Liver (tissue), 9 donors: Measurements from ENCODE around the gene STPG1. TPM values are rescaled to one million over a fixed set of nuclear protein-coding genes. Genes with fewer than 3 reads are reported as not detected.

ENCODE experiments used
- DNase-seq: peaks from one replicate; pipeline ENCODE4 v3.0.0-alpha.2; 2017; ENCODE audit warnings: low spot score
- H3K27ac ChIP-seq, 2 donors: one replicate each; pipeline ENCODE4 v1.7.0; 2013; ENCODE audit warnings: inconsistent platforms in 2 of 2, low read length in 2 of 2, control low read depth in 1 of 2, low read depth in 1 of 2, mild to moderate bottlenecking in 1 of 2
- H3K27me3 ChIP-seq, 4 donors: one replicate each; pipeline versions ENCODE4 v1.6.1 to v1.7.0; 2013; ENCODE audit warnings: low read length in 3 of 4, inconsistent platforms in 1 of 4, mild to moderate bottlenecking in 1 of 4, moderate library complexity in 1 of 4; ENCODE audit not compliant: control insufficient read depth in 4 of 4, insufficient read depth in 4 of 4
- H3K36me3 ChIP-seq, 4 donors: one replicate each; pipeline versions ENCODE4 v1.6.1 to v1.7.0; 2013; ENCODE audit warnings: low read length in 3 of 4, mild to moderate bottlenecking in 3 of 4, low read depth in 1 of 4, moderate library complexity in 1 of 4; ENCODE audit not compliant: control insufficient read depth in 4 of 4, insufficient read depth in 3 of 4
- H3K4me1 ChIP-seq, 4 donors: one replicate each; pipeline versions ENCODE4 v1.6.1 to v1.7.0; 2013; ENCODE audit warnings: low read length in 3 of 4, mild to moderate bottlenecking in 3 of 4, moderate library complexity in 1 of 4; ENCODE audit not compliant: control insufficient read depth in 4 of 4, insufficient read depth in 4 of 4
- H3K4me3 ChIP-seq, 3 donors: one replicate each; pipeline versions ENCODE4 v1.6.1 to v1.7.0; 2013; ENCODE audit warnings: low read length in 3 of 3, control low read depth in 1 of 3, low read depth in 1 of 3, mild to moderate bottlenecking in 1 of 3
- H3K9ac ChIP-seq, 2 donors: one replicate each; pipeline ENCODE4 v1.7.0; 2013; ENCODE audit warnings: low read length in 2 of 2, mild to moderate bottlenecking in 2 of 2, moderate library complexity in 2 of 2, control low read depth in 1 of 2, low read depth in 1 of 2
- H3K9me3 ChIP-seq, 4 donors: one replicate each; pipeline versions ENCODE4 v1.6.1 to v1.7.0; 2013; ENCODE audit warnings: low read length in 3 of 4; ENCODE audit not compliant: control insufficient read depth in 4 of 4
- EGR1 ChIP-seq, 2 donors: IDR thresholded peaks; 2 replicates each; pipeline ENCODE4 v1.6.1; 2016 to 2018; ENCODE audit warnings: antibody characterized with exemption in 2 of 2, low read depth in 2 of 2
- FOXA1 ChIP-seq: IDR thresholded peaks from 2 replicates; pipeline ENCODE4 v1.6.1; 2016; ENCODE audit warnings: antibody characterized with exemption
- FOXA2 ChIP-seq: IDR thresholded peaks from 2 replicates; pipeline ENCODE4 v1.6.1; 2016; ENCODE audit warnings: antibody characterized with exemption
- HNF4A ChIP-seq, 2 donors: conservative IDR thresholded peaks; 2 replicates each; pipeline ENCODE4 v1.6.1; 2016; ENCODE audit warnings: antibody characterized with exemption in 2 of 2, mild to moderate bottlenecking in 2 of 2
- HNF4G ChIP-seq: IDR thresholded peaks from 2 replicates; pipeline ENCODE4 v1.6.1; 2016; ENCODE audit warnings: antibody characterized with exemption
- JUND ChIP-seq, 2 donors: IDR thresholded peaks; 2 replicates each; pipeline ENCODE4 v1.6.1; 2016; ENCODE audit warnings: antibody characterized with exemption in 2 of 2
- MAX ChIP-seq: IDR thresholded peaks from 2 replicates; pipeline ENCODE4 v1.6.1; 2016; ENCODE audit warnings: antibody characterized with exemption
- RAD21 ChIP-seq, 2 donors: IDR thresholded peaks; 2 replicates each; pipeline ENCODE4 v1.6.1; 2016; ENCODE audit warnings: antibody characterized with exemption in 2 of 2, mild to moderate bottlenecking in 2 of 2
- RXRA ChIP-seq, 2 donors: IDR thresholded peaks; 2 replicates each; pipeline ENCODE4 v1.6.1; 2017 to 2018; ENCODE audit warnings: antibody characterized with exemption in 2 of 2, mild to moderate bottlenecking in 1 of 2
- TAF1 ChIP-seq: conservative IDR thresholded peaks from 2 replicates; pipeline ENCODE4 v1.6.1; 2016; ENCODE audit warnings: antibody characterized with exemption, mild to moderate bottlenecking
- YY1 ChIP-seq: IDR thresholded peaks from 2 replicates; pipeline ENCODE4 v1.6.1; 2016; ENCODE audit warnings: antibody characterized with exemption, mild to moderate bottlenecking
- ZBTB33 ChIP-seq: IDR thresholded peaks from 2 replicates; pipeline ENCODE4 v1.6.1; 2016; ENCODE audit warnings: antibody characterized with exemption
- WGBS: extraction: QIAGEN DNeasy Blood & Tissue Kit; methylation state at CpG from one replicate; pipeline ENCODE4 v1.1.7; 2013; 5-methylcytosine and 5-hydroxymethylcytosine counted together
- polyA plus RNA-seq, 2 donors: library from polyadenylated mRNA; stranded (reverse) in 1 of 2; unstranded in 1 of 2; fragments of 200-250 nt in 1 of 2; fragments of >200 nt in 1 of 2; fragmentation: Nextera tagmentation in 1 of 2; extraction: Ambion mirVana in 1 of 2; gene quantifications; one replicate each; pipeline versions ENCODE4 v1.2.1 to v1.2.3, GENCODE V29; 2013 to 2015
- total RNA-seq, 2 donors: library from RNA; depleted of rRNA; stranded (reverse); fragments of >200 nt; gene quantifications; one replicate each; pipeline ENCODE4 v1.2.3, GENCODE V29; 2014
- TF ChIP-seq, protein P1 (sequence below): IDR thresholded peaks from 2 replicates; pipeline ENCODE4 v1.6.1; 2016; ENCODE audit warnings: antibody characterized with exemption
- TF ChIP-seq, protein P2 (sequence below): IDR thresholded peaks from 2 replicates; pipeline ENCODE4 v1.6.1; 2016; ENCODE audit warnings: antibody characterized with exemption, mild to moderate bottlenecking
- donor health status: healthy.
- donor health status: healthy.
- donor health status: healthy.
- donor health status: healthy.
- donor health status: healthy.

STPG1 gene
- total and polyA plus RNA-seq, 4 donors: 0.92 to 2.9 (median 1.0) TPM

- H3K27ac ChIP-seq: no peak overlapping the region
- 94% methylated on average over 4 of the region's 4 CpGs for WGBS
- H3K4me1 ChIP-seq: no peaks in the 10 kb centered on the region
- H3K9ac ChIP-seq: no peak overlapping the region
- H3K36me3 ChIP-seq: peaks cover 0 to under 1% (median 0%) of the 10 kb centered on the region in 4 donors
- no peaks in the 10 kb centered on the region for H3K27me3 ChIP-seq
- H3K4me3 ChIP-seq: no peak overlapping the region
- DNase-seq: no peak
- no peaks in the 10 kb centered on the region for H3K9me3 ChIP-seq
- no peak for TF ChIP-seq ZBTB33
- TF ChIP-seq HNF4A (conservative IDR thresholded peaks at IDR 0.05): no peak
- no peak for TF ChIP-seq HNF4G
- no peak for TF ChIP-seq FOXA2
- TF ChIP-seq MAX: no peak
- no peak for TF ChIP-seq EGR1 (IDR thresholded peaks at IDR 0.05; ENCODE audit: low read depth in 2 of 2)
- TF ChIP-seq, protein P1, sequence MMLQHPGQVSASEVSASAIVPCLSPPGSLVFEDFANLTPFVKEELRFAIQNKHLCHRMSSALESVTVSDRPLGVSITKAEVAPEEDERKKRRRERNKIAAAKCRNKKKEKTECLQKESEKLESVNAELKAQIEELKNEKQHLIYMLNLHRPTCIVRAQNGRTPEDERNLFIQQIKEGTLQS: no peak
- TF ChIP-seq YY1: no peak
- TF ChIP-seq, protein P2, sequence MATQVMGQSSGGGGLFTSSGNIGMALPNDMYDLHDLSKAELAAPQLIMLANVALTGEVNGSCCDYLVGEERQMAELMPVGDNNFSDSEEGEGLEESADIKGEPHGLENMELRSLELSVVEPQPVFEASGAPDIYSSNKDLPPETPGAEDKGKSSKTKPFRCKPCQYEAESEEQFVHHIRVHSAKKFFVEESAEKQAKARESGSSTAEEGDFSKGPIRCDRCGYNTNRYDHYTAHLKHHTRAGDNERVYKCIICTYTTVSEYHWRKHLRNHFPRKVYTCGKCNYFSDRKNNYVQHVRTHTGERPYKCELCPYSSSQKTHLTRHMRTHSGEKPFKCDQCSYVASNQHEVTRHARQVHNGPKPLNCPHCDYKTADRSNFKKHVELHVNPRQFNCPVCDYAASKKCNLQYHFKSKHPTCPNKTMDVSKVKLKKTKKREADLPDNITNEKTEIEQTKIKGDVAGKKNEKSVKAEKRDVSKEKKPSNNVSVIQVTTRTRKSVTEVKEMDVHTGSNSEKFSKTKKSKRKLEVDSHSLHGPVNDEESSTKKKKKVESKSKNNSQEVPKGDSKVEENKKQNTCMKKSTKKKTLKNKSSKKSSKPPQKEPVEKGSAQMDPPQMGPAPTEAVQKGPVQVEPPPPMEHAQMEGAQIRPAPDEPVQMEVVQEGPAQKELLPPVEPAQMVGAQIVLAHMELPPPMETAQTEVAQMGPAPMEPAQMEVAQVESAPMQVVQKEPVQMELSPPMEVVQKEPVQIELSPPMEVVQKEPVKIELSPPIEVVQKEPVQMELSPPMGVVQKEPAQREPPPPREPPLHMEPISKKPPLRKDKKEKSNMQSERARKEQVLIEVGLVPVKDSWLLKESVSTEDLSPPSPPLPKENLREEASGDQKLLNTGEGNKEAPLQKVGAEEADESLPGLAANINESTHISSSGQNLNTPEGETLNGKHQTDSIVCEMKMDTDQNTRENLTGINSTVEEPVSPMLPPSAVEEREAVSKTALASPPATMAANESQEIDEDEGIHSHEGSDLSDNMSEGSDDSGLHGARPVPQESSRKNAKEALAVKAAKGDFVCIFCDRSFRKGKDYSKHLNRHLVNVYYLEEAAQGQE: no peak
- TF ChIP-seq JUND (IDR thresholded peaks at IDR 0.05): no peak
These were observed 50.5 kb downstream of the STPG1 start for GRCh38 chr1:24362982-24363614.

DNA sequence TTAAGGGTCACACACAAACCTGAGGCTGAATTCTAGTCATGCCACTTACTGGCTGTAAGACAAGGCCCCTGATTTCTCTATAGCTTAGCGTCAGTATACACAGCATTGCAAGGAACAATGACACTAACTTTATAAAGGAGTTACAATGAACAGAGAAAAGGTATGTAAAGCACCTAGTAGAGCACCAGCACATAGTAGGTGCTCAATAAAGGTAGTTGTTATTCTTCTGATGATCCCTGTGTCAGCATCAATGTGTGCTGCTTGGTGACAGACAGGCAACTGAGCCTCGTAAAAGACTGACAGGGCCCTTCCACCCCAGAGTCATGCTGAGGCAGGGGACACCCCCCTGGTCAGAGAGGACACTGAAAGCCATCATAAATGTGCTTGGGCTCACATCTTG lies 51.2 kb downstream of the STPG1 start:
- Histone ChIP-seq H3K36me3 (peaks cover 0 to 4% (median 0%) of the 10 kb centered on the region in 4 donors), H3K9me3 (no peaks in the 10 kb centered on the region), H3K27me3 (no peaks in the 10 kb centered on the region), H3K4me1 (no peaks in the 10 kb centered on the region), H3K27ac (no peak overlapping the region), H3K9ac (no peak overlapping the region), H3K4me3 (no peak overlapping the region)
- WGBS: 100% methylated on average over 2 of the region's 2 CpGs
- TF ChIP-seq ZBTB33: no peak
- no peak for TF ChIP-seq FOXA1
- TF ChIP-seq, protein P1: no peak
- TF ChIP-seq JUND (IDR thresholded peaks at IDR 0.05): no peak
- TF ChIP-seq HNF4A (conservative IDR thresholded peaks at IDR 0.05): no peak
- TF ChIP-seq EGR1 (IDR thresholded peaks at IDR 0.05; ENCODE audit: low read depth in 2 of 2): no peak
- no peak for TF ChIP-seq HNF4G
- no peak for TF ChIP-seq TAF1
- no peak for TF ChIP-seq RAD21 (IDR thresholded peaks at IDR 0.05)
- no peak for TF ChIP-seq YY1
- TF ChIP-seq, protein P2: no peak
- TF ChIP-seq RXRA (IDR thresholded peaks at IDR 0.05): no peak
- DNase-seq: no peak
